Nephron (organoid): ENCODE measurements around the gene EIF4G1.
A peak's percentile ranks its signal among the peaks of the same experiment; 100 is the strongest.

ENCODE experiments used
- H3K27ac Mint-ChIP-seq, 3 experiments: 2 replicates each; pipeline ENCODE4 v1.8.0; 2020; ENCODE audit warnings: mixed read lengths in 3 of 3, mild to moderate bottlenecking in 2 of 3, moderate library complexity in 1 of 3
- H3K27me3 Mint-ChIP-seq: 2 replicates; pipeline ENCODE4 v1.8.0; 2021; ENCODE audit warnings: low read depth, mild to moderate bottlenecking, moderate library complexity, mixed read lengths
- H3K36me3 Mint-ChIP-seq: 2 replicates; pipeline ENCODE4 v1.8.0; 2020; ENCODE audit warnings: low read depth, mixed read lengths
- H3K4me1 Mint-ChIP-seq: 2 replicates; pipeline ENCODE4 v1.8.0; 2020; ENCODE audit warnings: mixed read lengths
- H3K4me3 Mint-ChIP-seq, 3 experiments: 2 replicates each; pipeline ENCODE4 v1.8.0; 2020; ENCODE audit warnings: mild to moderate bottlenecking in 3 of 3, mixed read lengths in 3 of 3, moderate library complexity in 2 of 3
- H3K9me3 Mint-ChIP-seq: 2 replicates; pipeline ENCODE4 v1.8.0; 2020; ENCODE audit warnings: mixed read lengths
- CTCF ChIP-seq, 3 experiments: fragments of 200-600 bp; sonication (generic); IDR thresholded peaks; one replicate each; pipeline ENCODE4 v1.5.0; 2021; ENCODE audit warnings: antibody characterized with exemption in 3 of 3; ENCODE audit not compliant: unreplicated experiment in 3 of 3

EIF4G1 gene

GRCh38 chr3:184382326-184383032 is 68.1 kb downstream of the EIF4G1 start:
- Mint-ChIP-seq H3K9me3 (no peaks in the 10 kb centered on the region), H3K4me1 (peaks cover 24% of the 10 kb centered on the region), H3K27me3 (peaks cover 36% of the 10 kb centered on the region), H3K4me3 (peak overlapping the region; percentile 45 to 87 (median 87)), H3K36me3 (no peaks in the 10 kb centered on the region), H3K27ac (no peak overlapping the region)
- TF ChIP-seq CTCF (IDR thresholded peaks at IDR 0.05; ENCODE audit: unreplicated experiment in 3 of 3) = no peak

GRCh38 chr3:184383033-184383740 is 68.8 kb downstream of the EIF4G1 start:
- H3K4me3 Mint-ChIP-seq = peak overlapping the region in 1 of 3 experiments; percentile 87
- no peaks in the 10 kb centered on the region for H3K36me3 Mint-ChIP-seq
- no peak for TF ChIP-seq CTCF (IDR thresholded peaks at IDR 0.05; ENCODE audit: unreplicated experiment in 3 of 3)
- peaks cover 35% of the 10 kb centered on the region for H3K27me3 Mint-ChIP-seq
- no peak overlapping the region for H3K27ac Mint-ChIP-seq
- peaks cover 17% of the 10 kb centered on the region for H3K4me1 Mint-ChIP-seq
- H3K9me3 Mint-ChIP-seq = no peaks in the 10 kb centered on the region

GRCh38 chr3:184384342-184384741 is 69.9 kb downstream of the EIF4G1 start:
- H3K4me1 Mint-ChIP-seq = peaks cover 5% of the 10 kb centered on the region
- no peak overlapping the region for H3K27ac Mint-ChIP-seq
- H3K4me3 Mint-ChIP-seq = no peak overlapping the region
- no peaks in the 10 kb centered on the region for H3K9me3 Mint-ChIP-seq
- peaks cover 27% of the 10 kb centered on the region for H3K27me3 Mint-ChIP-seq
- TF ChIP-seq CTCF (IDR thresholded peaks at IDR 0.05; ENCODE audit: unreplicated experiment in 3 of 3) = no peak
- no peaks in the 10 kb centered on the region for H3K36me3 Mint-ChIP-seq
